HUES64 (cell line): ENCODE data around the gene LIN28B.
"Not testable (repeated sequence)": the region's sequence is repeated elsewhere in the genome, so short reads cannot be mapped to it uniquely, and the experiment has no call there.

ENCODE experiments used
- H3K27ac ChIP-seq: 2 replicates; pipeline ENCODE4 v1.7.0; 2013; ENCODE audit warnings: low read depth, low read length, inconsistent platforms
- H3K27me3 ChIP-seq: 2 replicates; pipeline ENCODE4 v1.6.1; 2013; ENCODE audit warnings: mild to moderate bottlenecking, low read length; ENCODE audit not compliant: insufficient read depth
- H3K36me3 ChIP-seq: 2 replicates; pipeline ENCODE4 v1.6.1; 2013; ENCODE audit warnings: mild to moderate bottlenecking, low read length; ENCODE audit not compliant: insufficient read depth
- H3K4me1 ChIP-seq: 2 replicates; pipeline ENCODE4 v1.6.1; 2013; ENCODE audit warnings: mild to moderate bottlenecking, low read length, moderate library complexity; ENCODE audit not compliant: insufficient read depth
- H3K4me3 ChIP-seq: 2 replicates; pipeline ENCODE4 v1.5.1; 2013; ENCODE audit warnings: mild to moderate bottlenecking, low read length, moderate library complexity
- H3K9ac ChIP-seq: 2 replicates; pipeline ENCODE4 v1.6.1; 2013; ENCODE audit warnings: mild to moderate bottlenecking, low read depth, low read length
- H3K9me3 ChIP-seq: 2 replicates; pipeline ENCODE4 v1.6.1; 2013; ENCODE audit warnings: low read depth, low read length; ENCODE audit not compliant: insufficient read depth
- WGBS: fragments of 150-250, 120-280 bp; methylation state at CpG from one replicate; pipeline ENCODE4 v1.1.7; 2013; ENCODE audit warnings: missing lambda C conversion rate; 5-methylcytosine and 5-hydroxymethylcytosine counted together

The LIN28B gene

DNA sequence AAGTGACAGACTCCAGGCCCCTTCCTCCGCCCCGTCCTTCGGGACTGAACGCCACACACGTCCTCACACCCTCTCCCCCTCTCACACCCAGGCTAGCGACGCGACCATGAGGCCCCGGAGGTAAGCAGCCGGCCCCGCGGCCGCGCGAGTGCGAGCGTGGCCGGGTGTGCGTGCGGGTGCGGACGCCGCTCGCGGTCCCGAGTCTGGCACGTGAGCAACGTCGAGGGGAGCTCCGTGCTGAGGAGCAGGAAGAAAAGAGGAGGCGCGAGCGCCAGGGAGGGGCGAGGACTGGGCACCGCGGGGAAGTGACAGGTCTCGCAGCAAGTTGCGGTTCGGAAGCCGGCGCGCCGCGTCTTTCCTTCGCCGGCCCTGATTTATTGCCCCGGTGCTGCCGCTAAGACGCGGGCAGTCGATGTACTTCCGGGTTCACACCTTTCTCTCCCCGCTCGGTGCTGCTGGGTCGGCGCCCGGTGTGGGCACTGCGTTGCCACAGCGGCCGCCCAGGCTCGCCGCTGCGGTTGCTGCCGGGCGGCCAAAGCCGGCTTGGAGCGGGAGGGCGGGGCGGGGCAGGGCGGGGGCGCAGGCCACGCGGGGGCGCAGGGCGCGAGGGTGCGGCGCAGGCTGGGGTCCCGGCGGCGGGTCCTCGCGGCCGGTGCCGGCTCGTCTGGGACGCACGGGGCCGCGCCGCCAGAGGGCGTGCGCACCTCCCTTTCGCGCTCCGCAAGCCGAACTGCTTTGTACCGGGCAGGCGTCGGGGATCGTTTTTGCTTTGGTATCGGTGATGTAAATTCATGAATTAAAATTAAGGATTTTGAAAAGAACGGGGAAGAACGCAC lies 15.8 kb upstream of the LIN28B start:
- WGBS: under 1% methylated on average over 104 of the region's 104 CpGs
- Histone ChIP-seq H3K27me3 (no peaks in the 10 kb centered on the region), H3K9me3 (no peaks in the 10 kb centered on the region), H3K4me3 (peak overlapping the region; percentile 79), H3K9ac (peak overlapping the region; percentile 91), H3K27ac (peak overlapping the region; percentile 88), H3K4me1 (peaks cover 34% of the 10 kb centered on the region), H3K36me3 (no peaks in the 10 kb centered on the region)

DNA sequence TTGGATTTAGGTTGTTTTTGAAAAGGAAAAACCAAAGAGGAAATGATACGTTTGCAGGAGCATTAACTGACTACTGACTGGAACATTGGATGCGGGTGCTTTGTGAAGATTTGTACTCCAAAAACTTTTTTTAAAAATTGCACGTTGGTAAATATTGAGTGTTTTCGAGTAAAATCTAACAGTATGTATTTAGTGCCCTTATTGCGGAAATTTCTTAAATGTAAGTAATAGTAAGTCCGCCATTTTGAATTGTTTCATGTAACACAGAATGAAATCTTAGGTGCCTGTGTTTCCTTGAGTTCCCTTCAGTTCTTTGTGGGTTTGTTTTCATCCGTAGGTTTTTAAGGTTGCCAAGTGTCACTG lies 15.2 kb upstream of the LIN28B start:
- Histone ChIP-seq H3K4me1 (peaks cover 34% of the 10 kb centered on the region), H3K9ac (peak overlapping the region; percentile 91), H3K27ac (peak overlapping the region; percentile 69), H3K9me3 (no peaks in the 10 kb centered on the region), H3K27me3 (no peaks in the 10 kb centered on the region), H3K4me3 (peak overlapping the region; percentile 79), H3K36me3 (no peaks in the 10 kb centered on the region)
- under 1% methylated on average over 6 of the region's 7 CpGs for WGBS

DNA sequence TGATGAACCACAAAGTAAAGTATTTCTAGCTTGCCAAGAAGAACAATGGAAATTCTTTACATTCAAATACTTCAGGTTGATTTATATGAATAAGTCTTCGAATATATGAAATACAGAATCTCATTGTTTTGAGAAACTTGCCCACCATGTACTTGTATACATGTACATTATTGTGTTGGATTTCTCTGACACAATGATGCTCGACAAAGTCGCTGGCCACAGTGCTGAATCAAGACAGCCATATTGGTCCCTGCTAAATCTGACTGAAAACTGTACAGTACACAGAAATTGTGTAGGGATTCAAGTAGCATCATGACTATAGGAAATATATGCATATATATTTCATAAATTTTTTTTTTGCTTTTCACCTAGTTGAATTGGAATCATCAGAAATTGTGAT lies 13.1 kb upstream of the LIN28B start:
- H3K9me3 ChIP-seq: no peaks in the 10 kb centered on the region
- H3K36me3 ChIP-seq: no peaks in the 10 kb centered on the region
- no peak overlapping the region for H3K27ac ChIP-seq
- H3K4me3 ChIP-seq: no peak overlapping the region
- no peak overlapping the region for H3K9ac ChIP-seq
- no peaks in the 10 kb centered on the region for H3K27me3 ChIP-seq
- WGBS: 90% methylated on average over 3 of the region's 3 CpGs
- peaks cover 38% of the 10 kb centered on the region for H3K4me1 ChIP-seq

DNA sequence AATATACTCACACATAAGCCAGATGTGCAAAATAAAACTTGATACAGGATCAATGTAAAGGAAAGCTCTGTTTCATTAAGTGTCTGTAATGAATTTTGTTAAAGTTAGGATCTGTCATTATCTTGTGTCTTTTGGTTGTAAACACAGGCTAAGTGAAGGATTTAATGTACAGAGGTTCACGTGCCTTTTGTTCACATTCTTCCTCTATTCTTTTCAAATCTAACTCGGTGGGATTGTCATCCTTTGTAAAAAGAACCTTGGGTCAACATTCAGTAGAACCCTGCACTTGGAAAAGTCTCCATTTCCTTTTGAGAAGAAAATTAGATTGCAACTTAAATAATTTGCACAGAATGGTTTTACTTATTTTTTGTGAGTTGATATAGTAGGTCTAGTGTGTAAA lies 7.7 kb upstream of the LIN28B start:
- H3K4me3 ChIP-seq: no peak overlapping the region
- H3K9me3 ChIP-seq: no peaks in the 10 kb centered on the region
- H3K4me1 ChIP-seq: peaks cover 54% of the 10 kb centered on the region
- 63% methylated on average over 2 of the region's 2 CpGs for WGBS
- no peaks in the 10 kb centered on the region for H3K27me3 ChIP-seq
- peak overlapping the region; percentile 6; the same call in 1 of the 2 replicates for H3K27ac ChIP-seq
- H3K36me3 ChIP-seq: no peaks in the 10 kb centered on the region
- no peak overlapping the region for H3K9ac ChIP-seq

DNA sequence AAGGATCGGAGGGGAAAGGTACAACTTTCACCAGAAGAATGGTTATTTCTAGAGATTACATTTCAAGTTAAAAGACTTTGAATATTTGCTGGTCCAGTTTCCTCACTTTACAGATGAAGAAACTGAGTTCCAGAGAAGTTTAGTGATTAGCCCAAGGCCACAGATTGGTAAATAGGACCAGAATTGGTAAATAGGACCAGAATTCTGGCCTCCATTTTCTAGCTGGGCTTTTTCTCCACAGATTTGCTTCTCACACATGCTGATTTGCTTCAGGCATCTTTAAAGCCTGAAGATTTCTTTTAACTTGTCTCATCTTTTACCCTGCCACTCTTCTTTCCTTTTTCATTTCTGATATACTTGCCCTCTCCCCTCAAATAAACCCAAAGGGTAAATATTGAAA lies 5.2 kb upstream of the LIN28B start:
- Histone ChIP-seq H3K27ac (peak overlapping the region; percentile 98), H3K36me3 (no peaks in the 10 kb centered on the region), H3K4me3 (no peak overlapping the region), H3K9ac (peak overlapping the region; percentile 96; the same call in 1 of the 2 replicates), H3K9me3 (no peaks in the 10 kb centered on the region), H3K4me1 (peaks cover 63% of the 10 kb centered on the region), H3K27me3 (no peaks in the 10 kb centered on the region)
- 80% methylated on average over 1 of the region's 1 CpG for WGBS

DNA sequence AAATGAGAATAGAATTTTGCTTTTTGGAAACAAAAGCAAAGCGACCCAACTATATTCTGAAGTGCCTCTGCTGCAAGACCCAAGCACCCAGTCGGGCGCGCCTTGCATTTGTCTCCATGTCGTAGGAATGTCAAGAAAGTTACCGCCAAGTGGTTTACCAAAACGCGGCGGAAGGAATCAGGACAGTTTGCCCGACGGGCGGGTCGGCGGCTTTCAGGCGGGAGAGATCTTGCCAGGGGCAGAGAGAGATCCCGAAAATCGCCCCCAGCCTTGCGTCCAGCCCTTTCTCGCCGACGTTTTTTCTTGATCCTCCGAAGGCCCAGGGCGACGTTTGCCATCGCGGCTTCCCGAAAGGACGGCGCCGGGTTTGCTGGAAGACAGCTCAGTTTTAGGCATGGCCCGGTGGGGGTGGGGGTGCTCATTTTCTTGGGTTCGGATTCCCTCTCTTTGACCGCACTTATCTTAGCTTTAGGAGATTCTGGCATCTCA lies 4.0 kb upstream of the LIN28B start:
- 1% methylated on average over 33 of the region's 33 CpGs for WGBS
- Histone ChIP-seq H3K36me3 (no peaks in the 10 kb centered on the region), H3K9ac (peak overlapping the region; percentile 96), H3K4me1 (peaks cover 65% of the 10 kb centered on the region), H3K27me3 (no peaks in the 10 kb centered on the region), H3K27ac (peak overlapping the region; percentile 98), H3K9me3 (no peaks in the 10 kb centered on the region), H3K4me3 (peak overlapping the region; percentile 96)

DNA sequence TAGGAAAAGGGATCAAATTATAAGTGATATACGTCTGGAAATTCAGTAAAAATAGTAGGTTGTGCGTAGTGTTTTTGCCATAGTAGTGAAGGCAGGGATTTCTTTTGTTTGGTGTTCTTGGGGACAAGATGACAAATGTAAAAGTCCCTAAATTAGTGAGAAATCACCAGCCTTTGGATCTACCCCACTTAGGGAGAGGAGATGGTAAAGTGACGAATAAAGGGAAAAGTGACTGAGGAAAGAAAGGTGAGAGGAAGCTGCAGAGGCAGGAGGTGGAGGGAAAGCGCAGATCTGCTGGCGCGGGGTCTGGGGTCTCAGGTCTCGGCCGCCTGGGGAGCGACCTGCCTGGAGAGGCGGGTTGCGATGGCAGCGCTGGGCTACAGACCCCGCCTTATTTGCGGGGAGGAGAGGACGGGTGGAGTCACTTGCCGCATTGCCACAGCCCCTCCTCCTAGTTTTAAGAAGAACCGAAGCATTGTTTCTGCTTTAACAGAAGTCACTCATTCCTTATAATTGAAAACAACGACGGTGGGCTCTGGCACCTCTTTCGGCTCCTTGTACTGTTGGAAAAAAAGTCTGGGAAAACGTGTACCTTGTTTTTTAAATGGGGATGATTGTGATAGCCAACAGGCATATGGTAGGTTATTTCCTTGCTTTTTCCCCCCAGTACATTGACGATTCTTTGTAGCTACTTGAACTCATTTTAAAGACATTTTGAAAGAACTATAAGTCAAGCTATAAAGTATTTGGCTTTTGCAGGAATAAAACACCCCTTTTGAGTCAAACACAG lies 3.3 kb upstream of the LIN28B start:
- Histone ChIP-seq H3K27ac (peak overlapping the region; percentile 98), H3K4me3 (peak overlapping the region; percentile 96), H3K4me1 (peaks cover 62% of the 10 kb centered on the region), H3K9ac (peak overlapping the region; percentile 96)
- not testable (repeated sequence) for H3K27me3 ChIP-seq, H3K36me3 ChIP-seq, H3K9me3 ChIP-seq
- WGBS: 0% methylated on average over 21 of the region's 22 CpGs

DNA sequence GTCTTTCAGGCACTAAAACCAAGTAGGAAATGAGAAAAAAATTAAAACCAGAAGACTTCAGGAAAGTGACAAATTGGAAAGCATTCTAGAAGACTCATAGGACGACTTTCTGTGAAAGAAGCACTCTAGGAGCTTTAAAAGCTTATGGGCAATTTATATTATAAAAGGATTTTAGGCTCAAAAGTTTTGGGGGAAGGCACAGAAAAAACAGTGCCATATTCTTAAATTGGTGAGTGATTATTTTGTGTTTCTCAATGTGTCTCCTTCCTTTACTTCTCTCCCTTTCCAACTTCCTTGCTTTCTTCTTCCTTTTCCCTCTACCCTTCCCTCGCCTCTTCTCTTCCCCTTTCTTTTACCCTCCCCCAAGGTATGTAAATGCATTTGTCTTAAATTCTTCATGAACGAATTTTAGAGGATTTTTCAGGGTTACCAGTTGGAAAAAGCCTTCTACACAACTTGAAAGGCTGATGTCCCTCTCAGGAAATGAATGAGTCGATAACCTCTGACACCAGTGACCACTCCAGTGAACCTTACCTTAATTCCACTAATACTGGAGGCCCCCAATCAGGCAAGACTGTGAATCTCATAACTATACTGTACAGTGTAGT lies 2.6 kb upstream of the LIN28B start:
- H3K27me3 ChIP-seq: no peaks in the 10 kb centered on the region

DNA sequence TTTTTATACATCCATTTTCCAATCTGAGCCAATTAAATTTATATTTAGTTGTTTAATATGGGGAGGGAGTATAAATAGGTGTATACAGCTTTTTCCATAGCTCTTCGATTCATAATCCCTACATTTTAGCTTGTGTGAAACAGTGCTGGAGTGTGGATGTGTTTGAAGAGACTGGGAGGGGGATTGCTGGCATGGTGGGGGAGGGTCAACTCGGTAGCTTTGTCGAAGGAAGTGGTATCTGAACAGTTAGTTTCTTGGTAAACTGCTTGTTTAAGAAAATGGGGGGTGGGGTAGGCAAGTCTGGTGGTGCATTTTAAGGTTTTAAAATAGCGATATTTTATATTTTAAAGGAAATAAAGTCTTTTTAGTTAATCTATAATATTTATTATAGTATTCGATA lies 1.4 kb upstream of the LIN28B start:
- Histone ChIP-seq H3K9ac (peak overlapping the region; percentile 96), H3K27ac (peak overlapping the region; percentile 98), H3K27me3 (no peaks in the 10 kb centered on the region), H3K4me3 (peak overlapping the region; percentile 96), H3K36me3 (peaks cover 3% of the 10 kb centered on the region; the same call in 1 of the 2 replicates), H3K9me3 (no peaks in the 10 kb centered on the region), H3K4me1 (peaks cover 58% of the 10 kb centered on the region)
- 0% methylated on average over 4 of the region's 5 CpGs for WGBS

More for the DNA sequence above, 2.6 kb upstream of the LIN28B start:
- H3K36me3 ChIP-seq: no peaks in the 10 kb centered on the region
- H3K27ac ChIP-seq: peak overlapping the region; percentile 98
- 6% methylated on average over 3 of the region's 4 CpGs for WGBS
- peak overlapping the region; percentile 96 for H3K9ac ChIP-seq
- H3K4me1 ChIP-seq: peaks cover 58% of the 10 kb centered on the region
- peak overlapping the region; percentile 96 for H3K4me3 ChIP-seq
- no peaks in the 10 kb centered on the region for H3K9me3 ChIP-seq

DNA sequence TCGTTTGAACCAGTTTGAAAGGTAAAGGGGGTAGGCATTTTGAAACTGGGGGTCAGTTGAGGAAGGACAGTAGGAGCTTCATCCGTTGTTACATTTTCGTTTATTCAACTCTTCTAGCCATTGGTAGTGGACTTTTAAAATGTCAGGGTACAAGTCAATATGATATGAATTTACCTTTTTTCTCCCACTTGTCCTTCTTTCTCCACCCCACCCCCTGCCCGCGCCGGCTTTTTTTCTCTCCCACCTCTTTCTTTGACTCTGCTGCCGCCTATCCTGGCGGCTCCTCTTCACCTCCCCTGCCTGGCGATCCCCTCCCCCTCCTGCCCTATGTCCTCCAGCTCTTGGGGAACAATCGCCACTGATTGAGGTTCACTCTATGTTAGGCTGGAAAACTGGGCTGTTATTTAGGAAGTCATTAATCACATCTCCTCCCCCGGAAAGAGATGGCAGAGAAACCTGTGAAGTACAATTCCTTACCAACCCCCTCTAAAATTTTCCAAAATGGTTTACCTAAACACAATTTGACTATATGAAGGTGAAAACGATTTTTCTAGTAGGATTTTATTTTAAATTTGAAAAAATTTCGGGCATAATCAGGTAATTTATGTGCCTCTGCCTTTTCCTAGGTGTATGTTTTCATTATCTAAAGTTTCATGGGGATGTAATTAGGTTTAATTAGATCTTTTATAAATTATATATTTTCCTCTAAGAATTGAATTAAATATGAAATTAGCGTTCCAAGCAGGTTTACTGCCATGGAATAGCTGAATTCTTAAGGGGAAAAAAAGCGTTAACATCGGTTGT lies 778 bp upstream of the LIN28B start:
- WGBS: 0% methylated on average over 15 of the region's 16 CpGs
- Histone ChIP-seq H3K4me1 (peaks cover 56% of the 10 kb centered on the region), H3K9ac (peak overlapping the region; percentile 96), H3K4me3 (peak overlapping the region; percentile 96), H3K9me3 (no peaks in the 10 kb centered on the region), H3K36me3 (peaks cover 10% of the 10 kb centered on the region; the same call in 1 of the 2 replicates), H3K27me3 (no peaks in the 10 kb centered on the region), H3K27ac (peak overlapping the region; percentile 98)
